ENCODE measurements around the gene OGFR.
"Not testable (repeated sequence)": the region's sequence is repeated elsewhere in the genome, so short reads cannot be mapped to it uniquely, and the experiment has no call there.

- TF ChIP-seq MAX (IDR thresholded peaks at IDR 0.05; ENCODE audit: low read depth, low read length); POLR2A (IDR thresholded peaks at IDR 0.05; ENCODE audit: extremely low read depth, insufficient read length): not testable (repeated sequence)
- TF ChIP-seq, protein P1, sequence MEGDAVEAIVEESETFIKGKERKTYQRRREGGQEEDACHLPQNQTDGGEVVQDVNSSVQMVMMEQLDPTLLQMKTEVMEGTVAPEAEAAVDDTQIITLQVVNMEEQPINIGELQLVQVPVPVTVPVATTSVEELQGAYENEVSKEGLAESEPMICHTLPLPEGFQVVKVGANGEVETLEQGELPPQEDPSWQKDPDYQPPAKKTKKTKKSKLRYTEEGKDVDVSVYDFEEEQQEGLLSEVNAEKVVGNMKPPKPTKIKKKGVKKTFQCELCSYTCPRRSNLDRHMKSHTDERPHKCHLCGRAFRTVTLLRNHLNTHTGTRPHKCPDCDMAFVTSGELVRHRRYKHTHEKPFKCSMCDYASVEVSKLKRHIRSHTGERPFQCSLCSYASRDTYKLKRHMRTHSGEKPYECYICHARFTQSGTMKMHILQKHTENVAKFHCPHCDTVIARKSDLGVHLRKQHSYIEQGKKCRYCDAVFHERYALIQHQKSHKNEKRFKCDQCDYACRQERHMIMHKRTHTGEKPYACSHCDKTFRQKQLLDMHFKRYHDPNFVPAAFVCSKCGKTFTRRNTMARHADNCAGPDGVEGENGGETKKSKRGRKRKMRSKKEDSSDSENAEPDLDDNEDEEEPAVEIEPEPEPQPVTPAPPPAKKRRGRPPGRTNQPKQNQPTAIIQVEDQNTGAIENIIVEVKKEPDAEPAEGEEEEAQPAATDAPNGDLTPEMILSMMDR (IDR thresholded peaks at IDR 0.05; ENCODE audit: low read depth, low read length) = not testable (repeated sequence)
Observed at GRCh38 chr20:62848917-62849316, 44.3 kb downstream of the OGFR start.

All from NB4 (cell line).